ENCODE data around the gene CAPN2.
"Not testable (repeated sequence)": the region's sequence is repeated elsewhere in the genome, so short reads cannot be mapped to it uniquely, and the experiment has no call there.

The CAPN2 gene

DNA sequence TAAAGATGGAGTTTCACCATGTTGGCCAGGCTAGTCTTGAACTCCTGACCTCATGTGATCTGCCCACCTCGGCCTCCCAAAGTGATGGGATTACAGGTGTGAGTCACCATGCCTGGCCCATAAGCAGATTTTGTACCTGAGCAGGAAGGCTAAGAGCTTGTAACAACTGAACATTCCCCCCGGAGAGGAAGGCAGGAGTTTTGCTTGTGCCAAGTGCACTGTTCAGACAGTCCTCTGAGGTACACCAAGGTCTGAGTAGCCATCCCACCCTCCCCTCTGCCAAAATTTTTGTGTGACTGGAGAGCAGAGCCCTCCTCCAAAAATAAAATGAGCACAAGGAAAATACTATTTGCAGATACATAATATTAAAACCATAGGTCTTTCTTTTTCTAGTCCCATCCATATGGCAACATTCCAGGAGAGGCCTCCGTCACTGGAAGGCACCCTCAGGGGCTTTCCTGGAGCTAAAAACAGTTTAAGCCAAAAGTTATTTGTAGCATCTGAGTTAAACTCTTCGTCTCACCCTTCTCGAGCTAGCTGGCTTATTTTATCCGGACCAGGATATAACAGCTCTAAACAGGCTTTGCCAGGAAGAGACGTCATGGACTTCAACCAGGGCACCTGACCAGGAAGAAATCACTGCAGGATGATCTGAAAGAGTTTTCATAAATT, 27.2 kb downstream of the CAPN2 start:
- DNase-seq, result no peak

DNA sequence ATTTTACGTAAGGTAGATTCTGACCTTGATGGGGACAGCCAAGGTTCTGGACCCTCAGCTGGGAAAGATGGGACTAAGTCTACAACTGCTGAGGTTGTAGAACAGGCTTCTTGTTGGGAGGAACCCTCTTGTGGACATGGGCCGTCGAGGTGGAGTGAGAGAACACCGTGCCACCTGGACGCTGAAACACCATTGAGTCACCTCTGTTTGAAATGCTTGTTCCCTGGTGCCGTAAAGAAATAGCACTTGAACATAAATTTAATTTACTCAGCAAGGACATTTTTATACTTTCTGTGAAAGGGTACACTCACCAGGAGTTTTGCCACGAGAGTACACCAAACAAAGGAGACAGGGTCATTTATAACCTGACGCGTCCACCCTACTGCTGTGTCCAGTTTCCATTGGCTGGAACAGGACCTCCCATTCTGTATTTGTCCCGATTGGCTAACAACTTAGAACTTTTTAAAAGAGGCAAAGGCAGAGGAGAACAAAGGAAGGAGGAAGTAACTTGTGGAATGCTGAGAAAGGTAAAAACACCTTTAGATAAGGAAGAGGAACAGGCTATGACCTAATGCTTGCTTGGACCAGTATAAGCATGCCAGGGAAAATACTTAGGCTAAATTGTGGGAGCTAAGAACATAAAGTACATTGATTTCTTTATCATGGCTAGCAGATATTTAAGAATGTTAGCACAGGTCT, 27.8 kb downstream of the CAPN2 start:
- not testable (repeated sequence) for DNase-seq

DNA sequence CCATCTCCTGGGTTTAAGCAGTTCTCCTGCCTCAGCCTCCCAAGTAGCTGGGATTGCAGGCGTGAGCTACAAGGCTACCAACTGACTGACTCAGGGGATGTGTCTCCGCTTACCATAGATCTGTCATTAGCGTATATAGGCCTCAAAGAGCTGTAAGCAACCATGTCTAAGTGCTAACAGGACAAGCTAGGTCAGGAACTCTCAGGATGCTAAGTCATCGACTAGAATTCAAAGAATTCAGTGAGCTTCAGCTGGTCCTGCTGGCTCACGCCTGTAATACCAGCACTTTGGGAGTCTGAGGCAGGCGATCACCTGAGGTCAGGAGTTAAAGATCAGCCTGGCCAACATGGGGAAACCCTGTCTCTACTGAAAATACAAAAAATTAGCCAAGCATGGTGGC, 29.5 kb downstream of the CAPN2 start:
- DNase-seq, result no peak

DNA sequence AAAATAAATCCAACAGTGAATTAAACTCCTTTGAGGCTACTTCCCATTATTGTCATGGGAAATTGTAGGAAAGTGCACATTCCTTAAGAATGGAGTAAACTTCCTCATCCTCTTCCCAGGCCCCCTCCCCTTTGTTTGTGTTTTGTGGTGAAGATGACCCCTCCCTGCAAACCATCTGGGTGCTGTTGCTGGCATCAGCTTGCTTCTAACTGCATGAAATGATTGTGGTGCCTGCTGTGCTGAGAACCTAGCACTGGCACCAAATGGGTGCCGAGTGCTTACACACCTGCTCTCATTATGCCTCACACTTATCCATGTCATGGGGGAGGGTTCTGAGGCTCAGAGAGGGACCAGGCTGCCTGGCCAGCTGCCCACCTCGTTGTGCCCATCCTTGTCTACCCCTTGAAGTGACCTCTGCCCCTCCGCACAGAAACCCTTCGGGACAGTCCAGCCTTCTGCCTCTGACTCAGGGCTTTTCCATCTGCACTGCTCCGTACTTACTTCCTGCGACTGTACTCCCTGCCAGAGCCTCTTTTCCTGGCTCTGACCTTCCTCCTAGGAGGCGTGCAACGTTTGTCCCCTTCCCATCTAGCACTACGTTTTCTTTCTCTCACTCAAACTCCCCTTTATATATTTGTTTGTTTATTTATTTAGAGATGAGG, 30.6 kb downstream of the CAPN2 start:
- no peak for DNase-seq

DNA sequence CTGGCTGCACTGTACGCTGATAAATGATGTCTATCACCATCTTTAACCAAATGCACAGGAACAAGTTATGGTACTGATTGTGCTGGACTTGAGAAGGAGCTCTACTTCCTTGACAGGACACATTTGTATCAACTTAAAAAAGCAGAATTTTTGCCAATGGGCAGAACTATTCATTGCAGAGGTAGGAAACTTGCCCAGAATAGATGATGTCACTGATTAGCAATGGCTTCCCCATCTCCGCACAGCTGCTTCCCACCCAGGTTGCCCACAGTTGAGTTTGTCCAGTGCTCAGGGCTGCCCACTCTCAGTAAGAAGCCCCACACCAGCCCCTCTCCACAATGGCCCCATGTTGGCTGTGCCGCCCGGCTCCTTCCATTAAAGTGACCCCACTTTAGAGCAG, 33.4 kb downstream of the CAPN2 start:
- DNase-seq, result no peak

DNA sequence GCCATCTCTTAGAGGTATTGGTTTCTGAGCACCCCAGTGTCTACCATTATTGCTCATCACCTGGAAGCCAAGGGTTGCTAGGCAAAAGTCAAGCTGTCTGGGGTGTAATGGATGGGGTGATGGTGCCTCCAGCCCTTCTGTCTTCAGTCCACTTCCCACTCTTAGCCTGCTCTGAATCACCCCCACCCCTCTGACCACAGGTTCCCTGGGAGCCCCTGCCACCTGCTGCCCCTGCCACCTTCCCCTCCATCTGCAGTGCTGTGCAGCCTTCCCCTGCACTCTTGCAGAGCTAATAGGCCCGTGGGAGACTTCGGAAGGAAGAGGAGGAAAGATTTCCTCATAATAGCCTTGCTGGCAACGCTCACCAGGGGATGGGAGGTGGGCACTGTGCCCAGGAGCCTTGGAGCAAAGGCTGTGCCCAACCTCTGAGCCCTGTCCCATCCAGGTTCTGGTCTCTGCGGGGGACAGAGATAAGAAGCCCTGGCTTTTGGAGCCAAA, 35.5 kb downstream of the CAPN2 start:
- DNase-seq, result no peak

DNA sequence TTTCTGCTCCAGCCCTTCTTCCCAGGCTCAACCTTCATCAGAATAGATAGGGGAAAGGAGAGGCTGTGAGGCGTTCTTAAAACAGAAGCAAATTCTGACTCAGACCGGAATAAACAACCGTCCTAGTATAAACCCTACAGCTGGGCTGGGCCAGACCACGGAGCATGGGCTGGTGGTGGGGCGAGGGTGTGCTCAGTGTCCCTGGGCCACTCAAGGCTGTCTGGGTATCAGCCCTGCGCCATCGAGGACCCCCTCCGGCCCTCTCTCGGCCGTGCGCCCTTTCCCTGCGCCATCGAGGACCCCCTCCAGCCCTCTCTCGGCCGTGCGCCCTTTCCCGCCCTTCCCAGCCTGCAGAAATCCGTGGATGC, 36.0 kb downstream of the CAPN2 start:
- no peak for DNase-seq

DNA sequence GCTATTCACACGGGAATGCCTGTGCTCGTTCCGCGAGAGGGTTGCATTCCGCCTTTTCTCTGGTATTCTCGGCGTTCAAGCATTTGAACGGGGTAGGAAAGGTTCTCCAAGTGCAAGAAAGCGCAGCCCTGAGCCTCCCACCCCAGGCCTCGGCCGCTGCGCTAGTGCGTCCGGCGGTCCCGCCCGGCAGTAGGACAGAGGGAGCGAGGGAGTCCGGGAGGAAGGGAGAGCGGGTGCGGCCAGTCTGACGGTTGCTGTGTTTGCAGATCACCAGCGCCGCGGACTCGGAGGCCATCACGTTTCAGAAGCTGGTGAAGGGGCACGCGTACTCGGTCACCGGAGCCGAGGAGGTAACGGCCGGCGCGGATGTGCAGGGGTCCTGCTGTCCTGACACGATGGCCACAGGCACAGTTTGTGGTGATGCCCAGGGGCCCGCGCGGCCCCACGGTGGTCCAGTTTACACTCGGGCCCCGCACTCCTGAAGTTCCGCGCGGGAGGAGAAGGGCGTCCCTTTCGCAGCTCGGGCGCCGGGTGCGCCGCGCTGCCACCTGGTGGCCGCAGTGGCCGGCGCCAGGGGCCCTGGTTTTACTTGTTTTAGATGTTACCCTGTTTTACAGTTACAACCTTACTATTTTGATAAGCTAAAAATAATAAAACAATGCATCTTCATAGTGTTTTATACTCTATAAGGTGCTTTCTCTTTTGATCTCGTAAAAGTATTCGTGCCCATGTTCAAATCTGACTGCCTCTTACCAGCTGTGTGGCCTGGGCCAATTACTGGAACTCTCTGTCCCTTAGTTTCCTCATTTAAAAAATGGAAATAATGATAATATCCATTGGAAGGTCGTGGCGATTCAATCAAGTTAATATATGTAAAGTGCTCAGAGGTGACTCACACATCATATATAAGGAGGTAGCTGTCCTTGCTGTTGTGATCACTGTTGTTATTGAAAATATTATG, 36.7 kb downstream of the CAPN2 start:
- DNase-seq, result peak; percentile 50 to 60

DNA sequence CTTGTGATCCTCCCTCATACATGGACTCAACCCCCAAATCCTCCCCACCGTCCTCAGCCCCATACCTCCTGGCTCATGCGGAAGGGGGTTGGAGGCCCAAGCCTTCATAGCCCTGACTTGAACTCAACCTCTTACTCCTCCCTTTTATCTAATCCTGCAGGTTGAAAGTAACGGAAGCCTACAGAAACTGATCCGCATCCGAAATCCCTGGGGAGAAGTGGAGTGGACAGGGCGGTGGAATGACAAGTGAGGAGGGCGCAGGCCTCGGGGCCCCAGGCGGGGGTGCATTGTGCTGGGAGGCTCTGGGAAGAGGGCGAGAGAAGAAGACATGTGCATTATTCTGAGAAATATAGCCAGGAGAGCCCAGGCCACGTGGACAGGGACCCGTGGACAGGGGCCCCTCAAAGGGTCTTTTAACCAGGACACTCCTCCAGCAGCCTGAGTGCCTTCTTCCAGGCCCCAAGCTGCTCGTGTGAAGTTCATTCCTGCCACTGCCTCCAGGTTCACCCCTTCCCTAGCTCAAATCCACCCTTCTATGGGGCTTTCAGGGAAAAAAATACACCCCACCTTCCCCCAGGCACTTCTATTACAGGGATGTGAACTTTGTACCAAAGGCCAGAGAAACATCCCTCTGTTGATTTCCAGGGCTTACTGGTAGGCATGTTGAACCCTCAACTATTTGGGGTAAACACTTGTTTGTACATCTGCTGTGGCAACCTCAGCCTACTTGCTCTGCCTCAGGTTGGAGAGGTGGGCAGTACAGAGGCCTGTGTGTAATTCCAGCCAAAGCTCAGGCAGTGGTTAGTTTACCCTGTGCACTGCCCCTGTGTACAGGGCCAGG, 38.6 kb downstream of the CAPN2 start:
- no peak for DNase-seq

DNA sequence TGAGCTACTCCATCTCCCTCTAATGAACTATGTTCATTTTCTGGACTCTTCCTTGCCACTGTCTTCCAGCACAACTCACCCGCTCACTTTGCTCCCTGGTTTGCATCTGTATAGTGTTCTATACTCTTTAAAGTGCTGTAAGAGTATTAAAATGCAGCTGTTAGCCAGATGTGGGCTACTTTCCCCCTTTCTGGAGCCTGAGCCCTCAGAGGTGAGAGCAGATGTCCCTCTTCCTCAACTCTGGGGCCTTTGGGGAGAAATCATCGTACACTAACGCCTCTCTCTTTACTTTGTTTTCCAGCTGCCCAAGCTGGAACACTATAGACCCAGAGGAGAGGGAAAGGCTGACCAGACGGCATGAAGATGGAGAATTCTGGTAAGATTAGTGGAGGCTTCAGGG, 39.4 kb downstream of the CAPN2 start:
- DNase-seq, result no peak

DNA sequence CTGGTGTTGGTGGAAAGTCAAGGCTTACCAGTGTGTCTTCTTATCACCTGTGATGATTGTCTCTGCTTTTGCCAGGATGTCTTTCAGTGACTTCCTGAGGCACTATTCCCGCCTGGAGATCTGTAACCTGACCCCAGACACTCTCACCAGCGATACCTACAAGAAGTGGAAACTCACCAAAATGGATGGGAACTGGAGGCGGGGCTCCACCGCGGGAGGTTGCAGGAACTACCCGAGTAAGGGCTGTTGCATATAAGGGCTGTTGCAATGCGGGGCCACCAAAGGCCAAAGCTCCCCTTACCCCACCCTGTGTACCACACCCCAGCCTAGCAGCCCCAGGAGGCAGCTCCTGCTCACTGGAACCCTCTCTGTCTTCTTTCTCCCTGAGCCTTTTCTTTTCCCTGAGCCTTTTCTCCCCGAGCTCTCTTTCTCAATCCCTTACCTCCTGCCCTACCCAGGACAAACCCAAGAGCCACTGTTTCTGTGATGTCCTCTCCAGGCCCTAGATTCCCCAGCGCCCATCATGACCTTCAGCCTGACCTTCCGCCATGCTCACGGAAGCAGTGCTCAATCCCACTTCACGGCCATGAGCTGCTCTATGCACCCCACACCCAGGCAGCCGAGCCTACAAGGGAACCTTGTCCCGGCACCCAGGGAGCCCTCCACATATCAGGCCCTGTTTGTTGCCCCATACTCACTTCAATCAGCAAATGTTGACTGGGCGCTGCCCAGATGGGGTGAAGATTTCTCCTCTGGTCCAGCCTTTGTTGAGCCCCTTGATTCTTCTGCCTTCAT, 40.6 kb downstream of the CAPN2 start:
- DNase-seq, result no peak

DNA sequence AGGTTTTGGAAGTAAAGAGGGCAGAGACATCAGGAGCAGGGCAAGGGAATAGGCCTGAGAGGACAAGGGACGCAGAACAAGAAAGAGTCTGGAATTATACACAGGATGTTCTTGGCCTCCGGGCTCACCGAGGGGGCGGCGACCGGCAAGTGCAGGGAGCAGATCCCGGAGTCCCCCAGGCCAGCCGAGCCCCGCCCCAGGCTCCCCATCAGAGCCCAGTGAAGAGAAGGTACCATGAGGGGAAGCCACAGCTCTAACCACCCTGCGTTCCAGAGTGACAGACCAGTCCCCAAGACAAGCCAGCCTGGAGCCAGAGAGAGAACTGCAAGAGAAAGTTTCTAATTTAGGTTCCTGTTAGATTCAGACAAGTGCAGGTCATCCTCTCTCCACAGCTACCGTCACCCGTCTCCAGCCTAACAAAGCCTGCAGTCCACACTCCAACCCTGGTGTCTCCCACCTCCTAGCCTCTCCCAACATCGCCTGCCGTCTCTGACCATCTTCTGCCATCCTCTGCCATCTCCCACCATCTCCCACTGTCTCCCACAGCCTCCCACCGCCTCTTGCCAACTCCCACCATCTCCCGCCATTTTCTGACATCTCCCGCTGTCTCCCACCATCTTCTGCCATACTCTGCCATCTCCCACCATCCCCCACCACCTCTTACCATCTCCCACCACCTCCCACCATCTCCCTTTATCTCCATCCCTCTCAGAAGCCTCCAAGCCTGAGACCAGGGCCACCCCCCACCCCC, 42.5 kb downstream of the CAPN2 start:
- DNase-seq, result no peak

DNA sequence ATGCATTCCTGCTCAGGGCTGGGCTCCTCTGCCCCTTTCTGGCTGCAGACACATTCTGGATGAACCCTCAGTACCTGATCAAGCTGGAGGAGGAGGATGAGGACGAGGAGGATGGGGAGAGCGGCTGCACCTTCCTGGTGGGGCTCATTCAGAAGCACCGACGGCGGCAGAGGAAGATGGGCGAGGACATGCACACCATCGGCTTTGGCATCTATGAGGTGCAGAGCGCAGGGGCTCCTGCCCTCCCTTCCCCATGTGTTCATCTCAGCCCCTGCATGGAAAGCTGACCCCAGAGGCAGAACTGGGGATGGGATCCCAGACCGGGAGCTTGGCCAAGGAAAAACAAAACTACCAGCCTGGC, 43.1 kb downstream of the CAPN2 start:
- DNase-seq, result no peak

DNA sequence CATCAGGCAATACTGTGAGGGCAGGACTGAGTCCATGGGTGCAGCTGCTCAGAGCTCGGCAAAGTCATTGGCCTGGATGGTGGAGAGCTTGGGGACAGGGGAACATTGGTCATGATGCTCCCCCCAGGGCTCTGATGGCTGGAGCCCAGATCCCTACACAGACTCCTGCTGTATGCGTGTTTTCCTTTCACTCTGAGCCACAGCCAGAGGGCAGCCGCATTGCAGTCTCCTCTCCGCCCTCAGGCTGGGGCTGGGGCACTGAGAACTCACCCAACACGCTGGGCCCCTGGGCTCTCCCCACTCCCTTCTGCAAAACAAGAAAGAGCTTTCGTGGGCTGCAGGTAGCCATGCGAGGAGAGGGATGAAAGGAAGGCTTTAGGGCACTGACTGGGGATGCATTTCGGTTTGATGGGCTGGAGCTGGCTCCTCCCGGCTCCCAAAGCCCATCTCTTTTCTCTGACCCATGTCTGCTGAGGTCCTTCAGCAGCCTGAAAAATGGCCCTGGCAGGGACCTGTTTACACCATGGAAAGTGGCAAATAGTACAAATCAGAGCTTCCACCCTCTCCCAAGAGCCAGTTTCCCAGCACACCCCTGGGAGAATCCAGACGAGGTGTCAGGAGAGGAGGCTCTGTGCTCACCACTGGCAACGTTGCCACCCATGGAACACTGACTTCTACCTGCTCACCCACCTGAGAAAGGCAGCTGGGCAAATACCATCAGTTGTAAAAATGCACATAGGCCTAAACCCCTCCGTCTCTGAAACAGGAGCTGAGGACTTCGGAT, 43.8 kb downstream of the CAPN2 start:
- DNase-seq, result no peak

DNA sequence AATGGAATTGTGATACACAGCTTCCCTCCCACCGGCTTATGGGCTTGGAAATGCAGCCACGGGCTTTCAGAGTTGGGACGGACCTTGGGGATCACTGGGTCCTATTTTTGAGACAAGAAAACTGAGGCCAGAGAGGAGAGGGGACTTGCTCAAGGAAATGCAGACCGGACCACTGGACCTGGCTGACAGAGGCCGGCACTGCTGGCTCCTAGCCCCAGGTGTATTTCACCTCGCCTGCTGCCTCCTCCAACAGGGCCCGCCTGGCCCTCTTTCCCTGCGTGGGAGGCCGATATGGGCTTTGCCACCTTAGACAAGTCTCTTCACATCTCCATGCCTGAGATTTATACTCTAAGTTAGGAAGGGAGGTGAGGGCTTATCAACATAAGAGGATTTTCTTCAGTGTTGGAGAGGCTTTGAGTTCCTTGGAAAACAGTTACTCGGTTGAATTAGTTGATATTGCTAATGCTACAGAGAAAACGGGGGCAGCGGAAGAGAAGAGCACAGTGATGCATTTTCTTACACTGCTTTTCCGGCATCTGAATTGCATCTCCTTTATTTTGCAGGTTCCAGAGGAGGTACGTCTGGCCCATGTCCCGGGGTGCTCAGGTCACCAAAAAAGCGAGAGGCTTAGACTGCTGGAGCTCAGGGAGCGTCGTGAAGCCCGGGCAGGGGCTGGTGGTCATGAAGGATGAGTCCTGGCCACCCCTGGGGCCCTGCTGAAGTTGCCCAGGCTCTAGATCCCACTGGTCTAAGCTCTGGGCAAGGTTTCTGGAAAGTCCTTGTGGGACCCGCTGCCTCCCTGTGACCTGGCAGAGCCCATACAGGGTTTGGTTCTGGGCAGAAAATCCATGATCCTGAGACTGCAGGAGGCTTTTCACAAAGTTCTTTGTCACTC, 44.7 kb downstream of the CAPN2 start:
- DNase-seq, result no peak

DNA sequence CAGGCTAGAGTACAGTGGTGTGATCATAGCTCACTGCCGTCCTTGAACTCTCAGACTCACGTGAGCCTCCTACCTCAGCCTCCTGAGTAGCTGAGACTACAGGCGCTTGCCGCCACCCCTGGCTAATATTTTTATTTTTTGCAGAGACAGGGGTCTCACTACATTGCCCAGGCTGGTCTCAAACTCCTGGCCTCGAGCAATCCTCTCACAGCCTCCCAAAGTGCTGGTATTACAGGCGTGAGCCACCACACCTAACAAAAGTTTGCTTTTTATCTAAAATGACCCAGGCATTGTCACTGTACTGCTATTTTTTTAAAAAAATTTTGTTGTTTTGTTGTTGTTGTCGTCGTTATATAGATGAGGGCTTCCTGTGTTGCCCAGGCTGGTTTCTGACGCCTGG, 46.4 kb downstream of the CAPN2 start:
- DNase-seq, result no peak

DNA sequence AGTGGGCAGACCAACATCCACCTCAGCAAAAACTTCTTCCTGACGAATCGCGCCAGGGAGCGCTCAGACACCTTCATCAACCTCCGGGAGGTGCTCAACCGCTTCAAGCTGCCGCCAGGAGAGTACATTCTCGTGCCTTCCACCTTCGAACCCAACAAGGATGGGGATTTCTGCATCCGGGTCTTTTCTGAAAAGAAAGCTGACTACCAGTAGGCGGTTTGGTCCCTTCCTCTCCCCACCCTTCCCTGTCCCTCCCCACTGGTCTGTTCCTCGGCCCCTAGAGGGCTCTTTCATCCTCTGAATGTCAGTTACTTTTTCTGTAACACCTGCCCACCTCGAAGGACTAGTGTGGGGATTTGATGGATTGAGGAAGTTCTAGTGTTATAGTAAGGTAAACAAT, 46.9 kb downstream of the CAPN2 start:
- DNase-seq, result no peak

DNA sequence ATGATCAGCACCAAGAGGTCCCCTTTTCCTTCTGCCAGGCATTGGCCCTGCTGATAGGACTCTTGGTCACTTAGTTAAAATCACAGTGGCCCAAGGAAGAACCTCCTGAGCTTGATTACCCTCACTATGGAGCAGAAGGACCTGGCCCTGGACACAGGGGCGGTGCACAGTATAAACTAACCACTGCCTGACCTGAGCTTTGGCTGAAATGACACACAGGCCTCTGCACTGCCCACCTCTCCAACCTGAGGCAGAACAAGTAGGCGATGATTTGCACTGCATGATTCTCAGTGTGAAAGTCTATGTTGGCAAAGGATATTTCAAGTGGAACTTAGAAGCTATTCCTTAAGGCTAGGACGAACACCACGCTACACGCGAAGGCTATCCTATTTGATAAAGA, 48.5 kb downstream of the CAPN2 start:
- no peak for DNase-seq

DNA sequence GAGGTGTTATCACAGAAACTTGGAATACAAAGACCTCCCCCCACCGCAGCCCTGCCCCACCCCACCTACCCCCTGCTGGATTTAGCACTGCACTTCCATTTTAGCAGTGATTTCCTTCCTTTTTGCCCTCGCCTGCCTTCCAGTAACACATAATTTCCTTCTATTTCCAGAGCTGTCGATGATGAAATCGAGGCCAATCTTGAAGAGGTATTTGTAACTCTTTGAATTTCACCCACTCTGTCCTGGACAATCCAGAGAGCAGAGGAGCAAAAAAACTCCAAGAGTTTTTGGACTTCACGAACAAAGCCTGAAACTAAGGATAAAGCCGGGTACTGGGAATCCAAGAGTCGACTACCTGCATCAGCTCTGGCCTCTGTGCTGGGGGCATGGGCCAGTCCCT, 49.1 kb downstream of the CAPN2 start:
- DNase-seq, result no peak

All from activated CD4-positive, alpha-beta T cell treated with anti-CD3 and anti-CD28 coated beads, Interleukin-2, amount 50 U/mL, for 4 hours (primary cell).